OCI-LY1 (cell line): ENCODE measurements around the gene NSFL1C.

ENCODE experiments used
- H2AFZ ChIP-seq: fragments of 200-600 bp; sonication (generic), shearing (Covaris generic); 2 replicates; pipeline ENCODE4 v1.6.0; 2014; ENCODE audit warnings: antibody characterized with exemption, mild to moderate bottlenecking, low read length
- H3F3A ChIP-seq: fragments of 200-600 bp; sonication (generic), shearing (Covaris generic); 2 replicates; pipeline ENCODE4 v1.6.0; 2014; ENCODE audit warnings: mild to moderate bottlenecking, antibody characterized with exemption, low read length, moderate library complexity; ENCODE audit not compliant: insufficient read depth
- H3K27ac ChIP-seq: fragments of 200-600 bp; sonication (generic); 2 replicates; pipeline ENCODE4 v1.5.1; 2014; ENCODE audit warnings: low read length, mixed run types, mild to moderate bottlenecking, low read depth; ENCODE audit not compliant: poor library complexity, severe bottlenecking
- H3K27me3 ChIP-seq: fragments of 200-600 bp; sonication (generic); 2 replicates; pipeline ENCODE4 v1.6.0; 2014; ENCODE audit warnings: antibody characterized with exemption, mild to moderate bottlenecking, low read length, moderate library complexity; ENCODE audit not compliant: insufficient read depth
- H3K36me3 ChIP-seq: fragments of 200-600 bp; sonication (generic); 2 replicates; pipeline ENCODE4 v1.6.1; 2014; ENCODE audit warnings: mild to moderate bottlenecking, antibody characterized with exemption, low read length, moderate library complexity, mixed read lengths; ENCODE audit not compliant: insufficient read depth
- H3K4me1 ChIP-seq: fragments of 200-600 bp; sonication (generic); 2 replicates; pipeline ENCODE4 v1.5.1; 2014; ENCODE audit warnings: mild to moderate bottlenecking, low read length, moderate library complexity; ENCODE audit not compliant: insufficient read depth, severe bottlenecking
- H3K4me2 ChIP-seq: fragments of 200-600 bp; sonication (generic), shearing (Covaris generic); 2 replicates; pipeline ENCODE4 v1.6.1; 2014; ENCODE audit warnings: low read length
- H3K4me3 ChIP-seq: fragments of 200-600 bp; sonication (generic); 2 replicates; pipeline ENCODE4 v1.5.1; 2014; ENCODE audit warnings: low read length, low read depth, mild to moderate bottlenecking, mixed read lengths; ENCODE audit not compliant: poor library complexity, severe bottlenecking
- H3K79me2 ChIP-seq: fragments of 200-600 bp; shearing (Covaris generic); 2 replicates; pipeline ENCODE4 v1.6.1; 2016; ENCODE audit warnings: mixed run types, low read length, mixed read lengths; ENCODE audit not compliant: insufficient read depth
- H3K9ac ChIP-seq: fragments of 200-600 bp; sonication (generic), shearing (Covaris generic); 2 replicates; pipeline ENCODE4 v1.6.1; 2014; ENCODE audit warnings: mild to moderate bottlenecking, low read length, mixed read lengths
- H3K9me2 ChIP-seq: fragments of 200-600 bp; sonication (generic), shearing (Covaris generic); 2 replicates; pipeline ENCODE4 v1.6.1; 2014; ENCODE audit warnings: low read depth, mild to moderate bottlenecking, low read length, mixed read lengths
- H3K9me3 ChIP-seq: fragments of 200-600 bp; shearing (Covaris generic); 2 replicates; pipeline ENCODE4 v1.6.1; 2014; ENCODE audit warnings: low read length, mixed read lengths
- H4K20me1 ChIP-seq: fragments of 200-600 bp; sonication (generic), shearing (Covaris generic); 2 replicates; pipeline ENCODE4 v1.6.0; 2016; ENCODE audit warnings: mild to moderate bottlenecking, low read length; ENCODE audit not compliant: insufficient read depth
- EZH2 ChIP-seq: fragments of 200-600 bp; sonication (generic), shearing (Covaris generic); IDR thresholded peaks from 2 replicates; pipeline ENCODE4 v1.8.0; 2017; ENCODE audit warnings: borderline replicate concordance, mixed run types, mild to moderate bottlenecking, antibody characterized with exemption, low read length, moderate library complexity, mixed read lengths
- TF ChIP-seq, protein P1 (sequence below): fragments of 200-600 bp; sonication (generic), shearing (Covaris generic); IDR thresholded peaks from 2 replicates; pipeline ENCODE4 v1.5.1; 2017; ENCODE audit warnings: mild to moderate bottlenecking, antibody characterized with exemption, low read length, moderate library complexity, mixed read lengths

NSFL1C gene

DNA sequence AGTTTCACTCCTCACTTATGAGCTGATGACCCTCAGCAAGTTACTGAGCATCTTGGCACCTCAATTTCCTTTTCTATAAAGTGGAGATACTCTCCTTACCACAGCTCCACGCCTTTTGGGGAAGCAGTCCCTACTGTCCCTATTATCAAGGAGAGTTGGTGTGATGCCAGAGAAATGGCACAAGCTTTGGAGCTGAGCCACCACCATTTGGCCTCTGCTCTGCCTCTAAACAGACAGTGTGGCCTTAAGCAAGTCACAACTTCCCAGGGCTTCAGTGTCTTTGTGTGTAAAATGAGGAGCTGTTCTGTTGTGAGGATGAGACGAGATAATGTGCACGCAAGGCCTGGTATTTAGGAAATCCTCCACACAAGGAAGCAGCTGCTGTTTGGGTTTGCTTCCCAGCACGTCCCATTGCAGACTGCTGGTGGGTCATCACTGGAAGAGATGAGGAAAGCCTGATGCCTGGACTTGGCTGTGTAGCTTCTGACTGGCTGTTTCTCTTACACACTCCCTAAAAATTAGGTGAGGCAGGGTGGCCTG is 18.5 kb downstream of the NSFL1C start:
- Histone ChIP-seq H3K79me2 (no peaks in the 10 kb centered on the region), H3K4me1 (no peaks in the 10 kb centered on the region)

DNA sequence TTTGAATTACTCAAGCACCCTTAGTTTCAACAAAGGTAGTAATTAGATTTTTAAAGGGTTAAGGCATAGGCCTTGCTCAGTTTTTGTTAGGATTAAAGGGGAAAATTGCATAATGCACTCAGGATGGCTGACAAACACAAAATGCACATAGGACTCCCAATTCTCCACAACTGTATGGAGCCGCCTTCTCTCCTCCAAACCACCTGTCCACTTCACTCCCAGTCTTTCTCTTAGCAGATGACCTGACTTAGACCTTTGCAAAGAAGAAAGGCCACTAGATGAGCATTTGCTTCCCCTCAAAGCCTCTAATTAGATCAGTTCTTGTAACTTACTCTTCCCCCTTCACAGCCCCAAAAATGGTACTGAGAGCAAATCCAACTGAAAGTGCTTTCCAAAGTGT is 20.1 kb downstream of the NSFL1C start:
- Histone ChIP-seq H3K27ac (no peak overlapping the region), H3F3A (no peaks in the 10 kb centered on the region), H3K4me2 (no peak overlapping the region), H3K9ac (no peak overlapping the region), H3K27me3 (no peaks in the 10 kb centered on the region), H2AFZ (no peak overlapping the region), H3K36me3 (peaks cover 99% of the 10 kb centered on the region), H3K9me2 (no peaks in the 10 kb centered on the region), H3K79me2 (no peaks in the 10 kb centered on the region), H3K4me1 (no peaks in the 10 kb centered on the region), H3K9me3 (no peaks in the 10 kb centered on the region), H4K20me1 (no peaks in the 10 kb centered on the region), H3K4me3 (no peak overlapping the region)
- TF ChIP-seq, protein P1, sequence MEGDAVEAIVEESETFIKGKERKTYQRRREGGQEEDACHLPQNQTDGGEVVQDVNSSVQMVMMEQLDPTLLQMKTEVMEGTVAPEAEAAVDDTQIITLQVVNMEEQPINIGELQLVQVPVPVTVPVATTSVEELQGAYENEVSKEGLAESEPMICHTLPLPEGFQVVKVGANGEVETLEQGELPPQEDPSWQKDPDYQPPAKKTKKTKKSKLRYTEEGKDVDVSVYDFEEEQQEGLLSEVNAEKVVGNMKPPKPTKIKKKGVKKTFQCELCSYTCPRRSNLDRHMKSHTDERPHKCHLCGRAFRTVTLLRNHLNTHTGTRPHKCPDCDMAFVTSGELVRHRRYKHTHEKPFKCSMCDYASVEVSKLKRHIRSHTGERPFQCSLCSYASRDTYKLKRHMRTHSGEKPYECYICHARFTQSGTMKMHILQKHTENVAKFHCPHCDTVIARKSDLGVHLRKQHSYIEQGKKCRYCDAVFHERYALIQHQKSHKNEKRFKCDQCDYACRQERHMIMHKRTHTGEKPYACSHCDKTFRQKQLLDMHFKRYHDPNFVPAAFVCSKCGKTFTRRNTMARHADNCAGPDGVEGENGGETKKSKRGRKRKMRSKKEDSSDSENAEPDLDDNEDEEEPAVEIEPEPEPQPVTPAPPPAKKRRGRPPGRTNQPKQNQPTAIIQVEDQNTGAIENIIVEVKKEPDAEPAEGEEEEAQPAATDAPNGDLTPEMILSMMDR: no peak
- TF ChIP-seq EZH2: no peak

More for the DNA sequence above, 18.5 kb downstream of the NSFL1C start:
- Histone ChIP-seq H4K20me1 (no peaks in the 10 kb centered on the region), H3F3A (no peaks in the 10 kb centered on the region), H3K9me2 (no peaks in the 10 kb centered on the region), H3K9ac (no peak overlapping the region), H3K27me3 (no peaks in the 10 kb centered on the region), H3K36me3 (peaks cover 99% of the 10 kb centered on the region), H2AFZ (no peak overlapping the region), H3K9me3 (no peaks in the 10 kb centered on the region), H3K4me2 (no peak overlapping the region), H3K27ac (no peak overlapping the region), H3K4me3 (no peak overlapping the region)
- TF ChIP-seq, protein P1: no peak
- TF ChIP-seq EZH2: no peak

DNA sequence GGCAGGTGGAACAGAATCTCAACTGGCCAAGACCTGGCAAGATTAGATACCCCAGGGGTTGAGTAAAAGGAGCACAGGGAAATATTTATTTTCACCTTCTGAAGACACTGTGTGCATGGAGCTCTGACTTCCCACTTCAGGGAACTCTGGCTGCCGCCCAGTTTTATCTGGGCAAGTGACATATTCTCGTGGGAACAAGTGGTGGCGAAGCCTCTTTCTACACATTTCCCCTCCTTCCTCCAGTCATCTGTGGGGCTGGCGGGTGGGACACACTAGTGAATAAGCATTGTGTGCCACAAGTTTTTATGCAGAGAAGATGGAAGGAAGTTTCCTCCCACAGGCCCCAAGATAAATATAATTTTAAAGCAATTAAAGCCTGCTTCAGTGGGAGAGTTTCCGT is 23.6 kb downstream of the NSFL1C start:
- no peaks in the 10 kb centered on the region for H3K9me2 ChIP-seq
- H3K4me2 ChIP-seq: no peak overlapping the region
- no peaks in the 10 kb centered on the region for H3K27me3 ChIP-seq
- H3K4me3 ChIP-seq: no peak overlapping the region
- no peaks in the 10 kb centered on the region for H4K20me1 ChIP-seq
- H3K79me2 ChIP-seq: no peaks in the 10 kb centered on the region
- H3K36me3 ChIP-seq: peaks cover 67% of the 10 kb centered on the region
- H2AFZ ChIP-seq: no peak overlapping the region
- H3K4me1 ChIP-seq: no peaks in the 10 kb centered on the region
- H3K9ac ChIP-seq: no peak overlapping the region
- H3K27ac ChIP-seq: no peak overlapping the region
- H3F3A ChIP-seq: no peaks in the 10 kb centered on the region
- no peak for TF ChIP-seq EZH2
- TF ChIP-seq, protein P1: no peak
- H3K9me3 ChIP-seq: no peaks in the 10 kb centered on the region
